GM12878 (cell line): ENCODE measurements around the gene RACK1.

Experiments used
- CTCF ChIP-seq, 3 experiments: IDR thresholded peaks in 2 of 3; conservative IDR thresholded peaks in 1 of 3; 2 replicates each; pipeline ENCODE4 v1.5.1; 2011; ENCODE audit warnings: low read depth in 3 of 3, low read length in 3 of 3, mild to moderate bottlenecking in 3 of 3, control low read depth in 2 of 3, moderate library complexity in 2 of 3, inconsistent platforms in 1 of 3, mixed read lengths in 1 of 3; ENCODE audit not compliant: control insufficient read depth in 2 of 3, insufficient read depth in 1 of 3; ENCODE audit errors: extremely low read depth in 1 of 3
- POLR2AphosphoS5 ChIP-seq: IDR thresholded peaks from 2 replicates; pipeline ENCODE4 v1.6.1; 2011; ENCODE audit warnings: mild to moderate bottlenecking, low read length, inconsistent platforms
- SREBF2 ChIP-seq: IDR thresholded peaks from 2 replicates; pipeline ENCODE4 v1.6.1; 2012; ENCODE audit warnings: mild to moderate bottlenecking, low read length
- TARDBP ChIP-seq: IDR thresholded peaks from 2 replicates; pipeline ENCODE4 v1.6.1; 2016; ENCODE audit warnings: borderline replicate concordance
- ZNF274 ChIP-seq: IDR thresholded peaks from one replicate; pipeline ENCODE4 v1.8.0; 2011; ENCODE audit not compliant: insufficient read length, insufficient read depth

DNA sequence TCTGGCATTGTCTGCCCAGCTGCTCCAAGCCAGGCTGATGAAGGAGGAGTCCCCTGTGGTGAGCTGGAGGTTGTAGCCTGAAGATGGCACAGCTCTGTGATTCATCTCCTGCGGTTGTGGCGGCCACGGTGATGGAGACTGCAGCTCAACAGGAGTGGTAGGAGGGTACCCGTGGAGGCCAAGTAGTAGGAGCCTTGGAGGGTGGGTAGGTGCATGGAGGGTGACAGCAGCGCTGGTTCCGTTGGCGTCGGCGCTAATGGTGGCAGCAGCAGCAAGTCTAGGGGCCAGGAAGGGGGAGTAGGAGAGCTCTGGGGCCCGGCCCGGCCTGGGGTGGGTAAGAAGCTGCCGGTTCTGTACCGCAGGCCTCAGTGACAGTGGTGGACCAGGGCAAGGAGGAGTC, 39.6 kb upstream of the RACK1 start:
- no peak for TF ChIP-seq SREBF2
- no peak for TF ChIP-seq TARDBP
- TF ChIP-seq CTCF (IDR thresholded peaks at IDR 0.05 in 2 of 3, conservative IDR thresholded peaks at IDR 0.05 in 1 of 3; ENCODE audit: control insufficient read depth in 2 of 3, extremely low read depth in 1 of 3, insufficient read depth in 1 of 3, low read depth in 3 of 3, low read length in 3 of 3): no peak
- no peak for TF ChIP-seq ZNF274
- no peak for TF ChIP-seq POLR2AphosphoS5
